ENCODE results near the gene MTHFD2. TPM values are rescaled to one million over a fixed set of nuclear protein-coding genes. Genes with fewer than 3 reads are reported as not detected.
"Not testable (repeated sequence)": the region's sequence is repeated elsewhere in the genome, so short reads cannot be mapped to it uniquely, and the experiment has no call there.

Gene MTHFD2
- total and polyA plus RNA-seq, 8 donors: 10.2 to 288 (median 26.8) TPM

GRCh38 chr2:74183878-74184277 lies 14.5 kb upstream of the MTHFD2 start:
- H3K9me3 ChIP-seq: no peaks in the 10 kb centered on the region
- TF ChIP-seq CTCF (IDR thresholded peaks at IDR 0.05): no peak
- no peak overlapping the region for H3K27ac ChIP-seq
- ATAC-seq (no peak), FAIRE-seq (no peak), DNase-seq (no peak)
- no peaks in the 10 kb centered on the region for H3K36me3 ChIP-seq
- H3K4me1 ChIP-seq: peaks cover 0 to 4% (median 0%) of the 10 kb centered on the region in 3 donors
- 84 to 88% methylated on average over 2 of the region's 2 CpGs for WGBS, 2 donors
- intact Hi-C loops (cut with DNase I): no loop called here
- no peaks in the 10 kb centered on the region for H3K27me3 ChIP-seq
- H3K4me3 ChIP-seq: no peak overlapping the region

GRCh38 chr2:74186038-74186437 lies 12.4 kb upstream of the MTHFD2 start:
- no peak for TF ChIP-seq CTCF (IDR thresholded peaks at IDR 0.05)
- intact Hi-C loops (cut with DNase I): no loop called here
- H3K9me3 ChIP-seq: no peaks in the 10 kb centered on the region
- 83 to 89% methylated on average over 9 of the region's 9 CpGs for WGBS, 2 donors
- FAIRE-seq (no peak), ATAC-seq (peak in 2 of 4 donors; percentile 71 to 79), DNase-seq (no peak)
- peak overlapping the region in 2 of 4 donors; percentile 30 to 55 for H3K27ac ChIP-seq
- no peaks in the 10 kb centered on the region for H3K4me1 ChIP-seq
- no peak overlapping the region for H3K4me3 ChIP-seq
- no peaks in the 10 kb centered on the region for H3K36me3 ChIP-seq
- no peaks in the 10 kb centered on the region for H3K27me3 ChIP-seq

GRCh38 chr2:74186706-74187105 lies 11.7 kb upstream of the MTHFD2 start:
- FAIRE-seq; H3K36me3 ChIP-seq; H3K9me3 ChIP-seq; intact Hi-C loops (cut with DNase I); H3K4me1 ChIP-seq; H3K4me3 ChIP-seq; DNase-seq; H3K27me3 ChIP-seq; ATAC-seq: not testable (repeated sequence)
- H3K27ac ChIP-seq: peak overlapping the region in 1 of 4 donors; percentile 30
- WGBS, 2 donors: 92 to 97% methylated on average over 15 of the region's 15 CpGs

- H3K36me3 ChIP-seq: no peaks in the 10 kb centered on the region
These were observed 10.3 kb upstream of the MTHFD2 start for GRCh38 chr2:74188018-74188601.

GRCh38 chr2:74188696-74189095 lies 9.7 kb upstream of the MTHFD2 start:
- FAIRE-seq (no peak), ATAC-seq (no peak)
- H3K4me1 ChIP-seq: peaks cover 0 to 12% (median 6%) of the 10 kb centered on the region in 3 donors

More at GRCh38 chr2:74188018-74188601, 10.3 kb upstream of the MTHFD2 start:
- Histone ChIP-seq H3K9me3 (no peaks in the 10 kb centered on the region), H3K27me3 (no peaks in the 10 kb centered on the region), H3K27ac (no peak overlapping the region), H3K4me3 (no peak overlapping the region), H3K4me1 (peaks cover 0 to 12% (median 6%) of the 10 kb centered on the region in 3 donors)
- ATAC-seq (peak in 1 of 4 donors; percentile 8), FAIRE-seq (no peak), DNase-seq (no peak)
- TF ChIP-seq CTCF (IDR thresholded peaks at IDR 0.05): no peak
- intact Hi-C loops (cut with DNase I): no loop called here
- 86 to 91% methylated on average over 6 of the region's 6 CpGs for WGBS, 2 donors

More at GRCh38 chr2:74188696-74189095, 9.7 kb upstream of the MTHFD2 start:
- DNase-seq: no peak
- no peak for TF ChIP-seq CTCF (IDR thresholded peaks at IDR 0.05)
- H3K27me3 ChIP-seq: no peaks in the 10 kb centered on the region
- no peaks in the 10 kb centered on the region for H3K9me3 ChIP-seq
- H3K4me3 ChIP-seq: no peak overlapping the region
- H3K27ac ChIP-seq: no peak overlapping the region
- intact Hi-C loops (cut with DNase I): no loop called here
- 95 to 100% methylated on average over 3 of the region's 3 CpGs for WGBS, 2 donors
- no peaks in the 10 kb centered on the region for H3K36me3 ChIP-seq
